HepG2 (cell line): Measurements from ENCODE around the gene ACVR1B. TPM values are rescaled to one million over a fixed set of nuclear protein-coding genes. Genes with fewer than 3 reads are reported as not detected.
A peak's percentile ranks its signal among the peaks of the same experiment; 100 is the strongest.

Experiments
- ARID4A ChIP-seq: sonication (generic); formaldehyde crosslinking; IDR thresholded peaks from 2 replicates; pipeline ENCODE4 v1.5.0; 2020; ENCODE audit warnings: mild to moderate bottlenecking, missing genetic modification reagents, borderline replicate concordance
- E2F5 ChIP-seq: sonication (generic); formaldehyde crosslinking; conservative IDR thresholded peaks from 2 replicates; pipeline ENCODE4 v1.4.0; 2020; ENCODE audit warnings: missing genetic modification reagents
- HBP1 ChIP-seq: IDR thresholded peaks from 2 replicates; pipeline ENCODE4 v1.6.1; 2016; ENCODE audit warnings: low read depth, control low read depth
- SRSF9 ChIP-seq: fragments of 200-400 bp; formaldehyde crosslinking; IDR thresholded peaks from 2 replicates; pipeline ENCODE4 v1.6.1; 2018; ENCODE audit warnings: borderline replicate concordance, mild to moderate bottlenecking, low read depth, low read length; ENCODE audit not compliant: insufficient read depth, poor library complexity, severe bottlenecking
- TCF12 ChIP-seq, 2 experiments: fragments of 450-650 bp in 1 of 2; sonication (generic) in 1 of 2; formaldehyde crosslinking in 1 of 2; IDR thresholded peaks; 2 replicates each; pipeline versions ENCODE4 v1.6.1 to v1.8.0; 2017 to 2022; ENCODE audit warnings: antibody characterized with exemption in 1 of 2, mild to moderate bottlenecking in 1 of 2, missing genetic modification reagents in 1 of 2, moderate library complexity in 1 of 2
- ZNF292 ChIP-seq: sonication (generic); formaldehyde crosslinking; IDR thresholded peaks from 2 replicates; pipeline ENCODE4 v1.8.1; 2022; ENCODE audit warnings: mild to moderate bottlenecking, low read depth, missing genetic modification reagents, borderline replicate concordance
- ZNF670 ChIP-seq: sonication (generic); formaldehyde crosslinking; IDR thresholded peaks from 2 replicates; pipeline ENCODE4 v1.8.0; 2022; ENCODE audit warnings: mild to moderate bottlenecking, missing genetic modification reagents, borderline replicate concordance
- ZNF713 ChIP-seq: sonication (generic); formaldehyde crosslinking; IDR thresholded peaks from 2 replicates; pipeline ENCODE4 v1.4.0; 2020; ENCODE audit warnings: mild to moderate bottlenecking, missing genetic modification reagents
- ZNF749 ChIP-seq: sonication (generic); formaldehyde crosslinking; IDR thresholded peaks from 2 replicates; pipeline ENCODE4 v1.8.0; 2022; ENCODE audit warnings: mild to moderate bottlenecking, missing genetic modification reagents, moderate library complexity, borderline replicate concordance
- ZNF878 ChIP-seq: sonication (generic); formaldehyde crosslinking; IDR thresholded peaks from 2 replicates; pipeline ENCODE4 v1.8.1; 2023; ENCODE audit warnings: mild to moderate bottlenecking, missing genetic modification reagents, moderate library complexity
- polyA plus RNA-seq, 8 experiments: library from polyadenylated mRNA; depleted of rRNA in 3 of 8; stranded (reverse) in 7 of 8; unstranded in 1 of 8; fragments of >200 nt; fragmentation: Illumina TruSeq in 4 of 8; extraction: Trizol in 4 of 8; gene quantifications; 2 replicates each; pipeline versions ENCODE4 v1.2.1 to v1.2.3, GENCODE V29; 2011 to 2016; ENCODE audit warnings: low read depth in 4 of 8, missing spikeins in 1 of 8, mixed read lengths in 1 of 8; ENCODE audit not compliant: insufficient read depth in 1 of 8
- total RNA-seq, 5 experiments: library from RNA; depleted of rRNA; stranded (reverse); fragments of >200 nt; fragmentation: Illumina TruSeq; extraction: Trizol; gene quantifications; 2 replicates each; pipeline ENCODE4 v1.2.3, GENCODE V29; 2016; ENCODE audit warnings: low read depth in 1 of 5
- TF ChIP-seq, protein P1 (sequence below): sonication (generic); formaldehyde crosslinking; IDR thresholded peaks from 2 replicates; pipeline ENCODE4 v1.4.0; 2020; ENCODE audit warnings: missing genetic modification reagents
- TF ChIP-seq, protein P2 (sequence below): sonication (generic); formaldehyde crosslinking; IDR thresholded peaks from 2 replicates; pipeline ENCODE4 v1.9.0; 2021; ENCODE audit warnings: missing genetic modification reagents, borderline replicate concordance
- TF ChIP-seq, protein P3 (sequence below): IDR thresholded peaks from 2 replicates; pipeline ENCODE4 v1.6.1; 2016; ENCODE audit warnings: mild to moderate bottlenecking
- TF ChIP-seq, protein P4 (sequence below): sonication (generic); formaldehyde crosslinking; IDR thresholded peaks from 2 replicates; pipeline ENCODE4 v1.4.0; 2020; ENCODE audit warnings: missing genetic modification reagents

ACVR1B gene
- total and polyA plus RNA-seq, 2 of the 13 experiments (the other 11 are each of a cell fraction or from before 2014, with no cell fraction given), result 8.9 to 12.1 TPM

GRCh38 chr12:52036587-52037171 is 85.2 kb downstream of the ACVR1B start (continued):
- TF ChIP-seq ZNF713 (CRISPR knock-in tag) (no peak), SRSF9 (no peak), ZNF878 (CRISPR knock-in tag) (peak; percentile 36; the same call in 1 of the 2 replicates), ZNF292 (CRISPR knock-in tag) (no peak), TCF12 (IDR thresholded peaks at IDR 0.05) (no peak), TCF12 (CRISPR knock-in tag; IDR thresholded peaks at IDR 0.05) (peak; percentile 54; the same call in 1 of the 2 replicates), E2F5 (no peak), HBP1 (CRISPR knock-in tag) (0 out of 2 replicates have a peak, but pooled peaks have one; percentile 48), ARID4A (CRISPR knock-in tag) (peak; percentile 60; the same call in 1 of the 2 replicates), ZNF670 (no peak), ZNF749 (CRISPR knock-in tag) (no peak)
- TF ChIP-seq, protein P1, sequence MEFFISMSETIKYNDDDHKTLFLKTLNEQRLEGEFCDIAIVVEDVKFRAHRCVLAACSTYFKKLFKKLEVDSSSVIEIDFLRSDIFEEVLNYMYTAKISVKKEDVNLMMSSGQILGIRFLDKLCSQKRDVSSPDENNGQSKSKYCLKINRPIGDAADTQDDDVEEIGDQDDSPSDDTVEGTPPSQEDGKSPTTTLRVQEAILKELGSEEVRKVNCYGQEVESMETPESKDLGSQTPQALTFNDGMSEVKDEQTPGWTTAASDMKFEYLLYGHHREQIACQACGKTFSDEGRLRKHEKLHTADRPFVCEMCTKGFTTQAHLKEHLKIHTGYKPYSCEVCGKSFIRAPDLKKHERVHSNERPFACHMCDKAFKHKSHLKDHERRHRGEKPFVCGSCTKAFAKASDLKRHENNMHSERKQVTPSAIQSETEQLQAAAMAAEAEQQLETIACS (CRISPR knock-in tag), result no peak
- TF ChIP-seq, protein P2, sequence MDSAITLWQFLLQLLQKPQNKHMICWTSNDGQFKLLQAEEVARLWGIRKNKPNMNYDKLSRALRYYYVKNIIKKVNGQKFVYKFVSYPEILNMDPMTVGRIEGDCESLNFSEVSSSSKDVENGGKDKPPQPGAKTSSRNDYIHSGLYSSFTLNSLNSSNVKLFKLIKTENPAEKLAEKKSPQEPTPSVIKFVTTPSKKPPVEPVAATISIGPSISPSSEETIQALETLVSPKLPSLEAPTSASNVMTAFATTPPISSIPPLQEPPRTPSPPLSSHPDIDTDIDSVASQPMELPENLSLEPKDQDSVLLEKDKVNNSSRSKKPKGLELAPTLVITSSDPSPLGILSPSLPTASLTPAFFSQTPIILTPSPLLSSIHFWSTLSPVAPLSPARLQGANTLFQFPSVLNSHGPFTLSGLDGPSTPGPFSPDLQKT, result no peak
- TF ChIP-seq, protein P3, sequence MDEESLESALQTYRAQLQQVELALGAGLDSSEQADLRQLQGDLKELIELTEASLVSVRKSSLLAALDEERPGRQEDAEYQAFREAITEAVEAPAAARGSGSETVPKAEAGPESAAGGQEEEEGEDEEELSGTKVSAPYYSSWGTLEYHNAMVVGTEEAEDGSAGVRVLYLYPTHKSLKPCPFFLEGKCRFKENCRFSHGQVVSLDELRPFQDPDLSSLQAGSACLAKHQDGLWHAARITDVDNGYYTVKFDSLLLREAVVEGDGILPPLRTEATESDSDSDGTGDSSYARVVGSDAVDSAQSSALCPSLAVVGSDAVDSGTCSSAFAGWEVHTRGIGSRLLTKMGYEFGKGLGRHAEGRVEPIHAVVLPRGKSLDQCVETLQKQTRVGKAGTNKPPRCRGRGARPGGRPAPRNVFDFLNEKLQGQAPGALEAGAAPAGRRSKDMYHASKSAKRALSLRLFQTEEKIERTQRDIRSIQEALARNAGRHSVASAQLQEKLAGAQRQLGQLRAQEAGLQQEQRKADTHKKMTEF, result peak; percentile 31; the same call in 1 of the 2 replicates
- TF ChIP-seq, protein P4, sequence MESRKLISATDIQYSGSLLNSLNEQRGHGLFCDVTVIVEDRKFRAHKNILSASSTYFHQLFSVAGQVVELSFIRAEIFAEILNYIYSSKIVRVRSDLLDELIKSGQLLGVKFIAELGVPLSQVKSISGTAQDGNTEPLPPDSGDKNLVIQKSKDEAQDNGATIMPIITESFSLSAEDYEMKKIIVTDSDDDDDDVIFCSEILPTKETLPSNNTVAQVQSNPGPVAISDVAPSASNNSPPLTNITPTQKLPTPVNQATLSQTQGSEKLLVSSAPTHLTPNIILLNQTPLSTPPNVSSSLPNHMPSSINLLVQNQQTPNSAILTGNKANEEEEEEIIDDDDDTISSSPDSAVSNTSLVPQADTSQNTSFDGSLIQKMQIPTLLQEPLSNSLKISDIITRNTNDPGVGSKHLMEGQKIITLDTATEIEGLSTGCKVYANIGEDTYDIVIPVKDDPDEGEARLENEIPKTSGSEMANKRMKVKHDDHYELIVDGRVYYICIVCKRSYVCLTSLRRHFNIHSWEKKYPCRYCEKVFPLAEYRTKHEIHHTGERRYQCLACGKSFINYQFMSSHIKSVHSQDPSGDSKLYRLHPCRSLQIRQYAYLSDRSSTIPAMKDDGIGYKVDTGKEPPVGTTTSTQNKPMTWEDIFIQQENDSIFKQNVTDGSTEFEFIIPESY (CRISPR knock-in tag), result no peak
